ENCODE measurements around the gene ZNF556. TPM values are rescaled to one million over a fixed set of nuclear protein-coding genes. Genes with fewer than 3 reads are reported as not detected.

ZNF556 gene
- total RNA-seq, 1 experiment from 2014 or later = not detected

DNA sequence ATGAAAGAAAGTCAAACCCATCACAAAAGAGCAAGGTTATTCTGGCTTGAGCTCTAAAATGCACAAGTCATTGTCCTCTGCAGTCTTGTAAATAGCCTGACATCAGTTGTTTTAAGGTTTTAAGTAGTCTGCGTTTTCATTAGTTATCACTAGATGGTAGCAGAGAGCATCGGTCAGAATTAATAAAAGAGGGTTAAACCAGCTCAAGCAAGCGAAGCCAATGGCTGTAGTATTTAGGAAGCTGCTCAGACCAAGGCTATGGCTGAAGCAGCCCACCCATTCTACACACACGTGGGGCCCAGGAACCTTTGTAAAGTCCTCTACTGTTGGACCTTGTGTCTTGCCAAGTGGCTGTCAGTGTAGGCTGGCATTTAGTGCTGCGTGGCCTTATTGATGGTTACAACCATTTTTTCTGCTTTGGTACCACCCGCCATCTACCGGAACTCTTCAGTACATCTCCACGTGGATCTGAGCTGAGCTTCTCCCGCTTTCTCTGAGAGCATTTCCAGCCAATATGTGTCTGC lies 20.3 kb downstream of the ZNF556 start:
- ChIA-PET CTCF (interaction anchor here (0.6 to 2.1 kb wide), 8 partner anchors 13 to 239 kb away, joined by 3 to 19 read pairs (median 4); partner anchors contain the start of genes ZNF555, ZNF57 and ZNF77), RAD21 (ENCODE audit: low non-redundant PET in 1 of 2, low total read pairs in 2 of 2, uncharacterized antibody in 2 of 2, unreplicated experiment in 2 of 2) (interaction anchor here (0.5 to 0.6 kb wide), 2 partner anchors 11 to 65 kb away, joined by 3 to 4 read pairs; no protein-coding TSS in a partner anchor), POLR2A (interaction anchor here (1.1 to 1.2 kb wide), 2 partner anchors 13 to 63 kb away, joined by 6 to 9 read pairs; partner anchors contain the start of gene ZNF57)
- Histone ChIP-seq H3K4me1 (ENCODE audit: control insufficient read depth in 1 of 2, insufficient read depth in 2 of 2, low read length in 2 of 2) (no peaks in the 10 kb centered on the region), H3K4me3 (replicated peaks in 1 of 2; ENCODE audit: low read depth in 1 of 2, low read length in 2 of 2) (no peak overlapping the region), H3K36me3 (ENCODE audit: control insufficient read depth in 1 of 2, insufficient read depth in 2 of 2, low read length in 2 of 2) (no peaks in the 10 kb centered on the region), H3K9me3 (ENCODE audit: control insufficient read depth in 1 of 2, insufficient read depth in 1 of 2, low read depth in 1 of 2, low read length in 2 of 2) (no peaks in the 10 kb centered on the region; a peak in 1 of 4 replicates), H3K4me2 (ENCODE audit: low read length) (peak overlapping the region; percentile 7; the same call in 1 of the 2 replicates), H3K27ac (ENCODE audit: low read depth, low read length) (no peak overlapping the region), H3K9ac (ENCODE audit: low read length) (no peak overlapping the region), H3K9me2 (ENCODE audit: insufficient read depth) (no peaks in the 10 kb centered on the region), H3K79me2 (ENCODE audit: insufficient read depth, low read length) (no peaks in the 10 kb centered on the region), H3K27me3 (ENCODE audit: insufficient read depth, low read length) (no peaks in the 10 kb centered on the region), H2AFZ (ENCODE audit: low read depth, low read length, poor library complexity, severe bottlenecking) (peak overlapping the region; percentile 59), H4K20me1 (ENCODE audit: insufficient read depth) (no peaks in the 10 kb centered on the region)
- DNase-seq (ENCODE audit: low read depth, low spot score) (peak; percentile 64), ATAC-seq (peak; percentile 90)
- no TSS peak for BruUV-seq (replicated peaks)
- TF ChIP-seq RAD21 (IDR thresholded peaks at IDR 0.05; ENCODE audit: low read depth) = peak; percentile 68
- TF ChIP-seq CBX3 (IDR thresholded peaks at IDR 0.05; ENCODE audit: low read depth) = peak; percentile 37; the same call in 1 of the 2 replicates
- peak; percentile 13; the same call in 1 of the 2 replicates for TF ChIP-seq FOSL1 (IDR thresholded peaks at IDR 0.05; ENCODE audit: low read depth)
- no peak for TF ChIP-seq ELF1 (IDR thresholded peaks at IDR 0.05; ENCODE audit: borderline replicate concordance, low read depth)
- no peak for TF ChIP-seq EZH2phosphoT487 (IDR thresholded peaks at IDR 0.05; ENCODE audit: borderline replicate concordance)
- peak; percentile 47 to 64 (median 56); a peak in 5 of 6 replicates for TF ChIP-seq CTCF (IDR thresholded peaks at IDR 0.05 in 2 of 3, conservative IDR thresholded peaks at IDR 0.05 in 1 of 3; ENCODE audit: borderline replicate concordance in 1 of 3, insufficient read depth in 1 of 3, low read depth in 2 of 3, low read length in 2 of 3)
- intact Hi-C loops (cut with micrococcal nuclease) = no loop called here

Data from HCT116 (cell line).